Embryonic facial prominence (tissue), 1 donor: ENCODE measurements around the gene RASGEF1C.
"Not testable (repeated sequence)": the region's sequence is repeated elsewhere in the genome, so short reads cannot be mapped to it uniquely, and the experiment has no call there.

Experiments used
- DNase-seq: peaks from one replicate; pipeline ENCODE4 v3.0.0-alpha.2; 2016; ENCODE audit errors: extremely low spot score

The RASGEF1C gene

DNA sequence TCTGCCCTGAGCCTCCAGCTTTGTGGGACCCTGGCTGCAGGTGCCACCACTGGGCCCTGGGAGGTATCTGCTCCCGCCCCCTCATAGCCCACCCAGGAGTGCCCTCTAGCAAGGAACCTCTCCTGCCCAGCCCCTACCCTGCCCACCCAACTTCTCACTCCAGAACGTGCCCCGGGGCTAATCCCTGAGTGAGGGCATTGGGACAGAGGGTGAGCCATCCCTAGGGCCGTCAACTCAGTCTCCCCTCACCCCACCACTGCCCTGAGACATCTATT, 2.7 kb upstream of the RASGEF1C start:
- no peak for DNase-seq

- DNase-seq, result no peak
Observed at GRCh38 chr5:180210961-180211760, 2.1 kb upstream of the RASGEF1C start.

DNA sequence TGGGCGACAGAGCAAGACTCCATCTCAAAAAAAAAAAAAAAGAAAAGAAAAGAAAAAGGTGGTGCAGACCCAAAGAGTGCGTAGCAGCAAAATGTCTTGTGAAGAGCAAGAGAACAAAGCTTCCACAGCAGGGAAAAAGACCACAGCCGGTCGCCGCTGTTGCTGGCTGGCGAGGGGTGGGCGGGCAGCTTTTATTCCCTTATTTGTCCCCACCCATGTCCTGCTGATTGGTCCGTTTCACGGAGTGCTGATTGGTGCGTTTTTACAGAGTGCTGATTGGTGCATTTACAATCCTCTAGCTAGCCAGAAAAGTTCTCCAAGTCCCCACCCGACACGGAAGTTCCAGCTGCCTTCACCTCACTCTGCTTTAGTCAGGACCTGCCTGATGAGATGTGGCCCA, 1.1 kb upstream of the RASGEF1C start:
- not testable (repeated sequence) for DNase-seq

DNA sequence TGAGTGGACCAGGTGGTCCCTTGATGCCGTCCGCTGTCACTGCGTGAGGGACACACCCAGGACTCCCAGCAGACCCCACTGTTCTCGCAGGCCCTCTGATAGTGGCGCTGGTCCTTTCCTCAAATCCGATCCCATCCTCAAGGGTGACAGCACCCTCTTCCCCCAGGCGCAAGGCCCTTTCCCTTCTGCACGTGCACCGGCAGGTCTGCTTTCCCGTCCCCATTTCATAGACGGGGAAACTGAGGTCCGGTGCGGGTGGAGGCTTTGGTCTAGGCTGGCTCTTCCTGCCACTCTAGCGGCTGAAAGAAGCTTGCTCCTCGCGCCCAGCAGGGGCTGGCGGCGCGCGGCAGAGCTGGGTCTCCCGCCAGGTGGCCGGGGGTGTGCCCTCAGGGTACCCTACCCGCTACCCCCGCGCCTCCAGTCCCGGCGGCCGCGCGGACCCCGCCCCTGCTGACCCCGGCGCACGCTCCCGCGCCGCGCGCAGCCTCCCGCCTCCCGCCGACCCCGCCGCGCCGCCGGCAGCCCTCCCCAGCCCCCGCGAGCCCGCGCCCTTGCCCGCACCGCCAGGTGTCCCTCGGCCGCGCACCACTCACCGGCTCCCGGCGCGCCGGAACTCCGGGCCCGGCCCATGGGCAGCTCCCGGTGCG, 453 bp downstream of the RASGEF1C start:
- DNase-seq, result no peak

DNA sequence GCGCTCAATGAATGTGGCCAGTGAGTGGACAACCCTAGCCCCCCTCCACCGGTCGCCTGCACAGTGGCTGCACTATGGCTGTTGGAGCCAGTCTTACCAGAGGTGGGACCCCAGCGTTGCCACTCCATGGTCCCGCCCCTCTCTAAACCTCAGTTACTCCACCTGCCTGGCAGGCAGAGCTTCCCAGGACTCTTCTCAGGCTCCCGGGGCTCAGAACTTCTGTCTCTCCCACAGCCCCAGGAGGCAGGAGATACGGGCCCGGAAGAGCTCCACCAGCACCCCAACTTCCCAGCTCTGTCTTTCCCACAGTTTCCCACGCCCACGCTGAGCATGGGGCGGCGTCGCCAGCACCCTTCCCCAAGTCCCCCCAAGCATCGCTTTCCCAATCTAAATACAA, 975 bp downstream of the RASGEF1C start:
- DNase-seq, result no peak

GRCh38 chr5:180207593-180207992, 1.4 kb downstream of the RASGEF1C start:
- DNase-seq, result no peak

GRCh38 chr5:180206993-180207392, 2.0 kb downstream of the RASGEF1C start:
- DNase-seq, result no peak

GRCh38 chr5:180205916-180206315, 3.1 kb downstream of the RASGEF1C start:
- DNase-seq, result no peak

GRCh38 chr5:180204276-180204819, 4.7 kb downstream of the RASGEF1C start:
- DNase-seq, result no peak

- no peak for DNase-seq
Observed at GRCh38 chr5:180202939-180203573, 6.0 kb downstream of the RASGEF1C start.

DNA sequence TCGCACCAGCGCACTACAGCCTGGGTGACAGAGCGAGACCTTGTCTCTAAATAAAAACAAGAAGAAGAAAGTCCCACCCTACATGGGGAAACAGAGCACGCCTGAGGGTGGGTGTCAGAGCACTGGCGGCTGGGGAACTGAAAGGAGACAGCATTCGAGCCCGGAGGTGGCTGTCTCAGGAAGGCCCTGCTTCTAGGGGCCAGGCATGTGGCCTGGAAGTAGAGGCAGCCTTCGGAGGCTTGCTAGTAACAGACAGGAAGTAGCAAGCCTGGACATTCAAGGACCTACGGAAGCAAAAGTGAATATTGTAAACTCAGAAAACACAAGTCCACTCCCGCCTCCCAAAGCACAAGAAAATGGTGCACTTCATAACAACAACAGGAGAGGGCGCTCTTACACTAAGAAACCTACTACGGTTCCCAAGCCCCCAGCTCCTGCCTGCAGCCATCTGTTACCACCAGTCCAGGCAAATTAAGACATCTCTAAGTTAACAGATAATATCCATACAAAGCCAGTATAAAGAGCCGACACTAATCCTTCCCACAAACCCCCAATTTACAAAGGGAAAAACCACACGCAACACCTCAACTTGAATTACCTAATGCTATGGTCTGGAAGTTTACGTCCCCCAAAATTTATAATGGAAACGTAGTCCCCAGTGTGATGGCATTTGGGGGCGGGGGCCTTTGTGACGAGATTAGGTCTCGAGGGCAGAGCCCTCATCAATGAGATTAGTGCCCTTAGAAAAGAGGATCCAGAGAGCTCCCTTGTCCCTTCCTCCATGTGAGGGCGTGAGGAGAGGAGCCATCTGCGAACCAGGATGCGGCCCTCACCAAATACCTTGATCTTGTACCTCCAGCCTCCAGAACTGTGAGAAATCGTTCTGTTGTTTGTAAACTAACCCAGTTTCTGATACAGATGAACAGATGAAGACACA, 7.7 kb downstream of the RASGEF1C start:
- DNase-seq, result no peak

GRCh38 chr5:180199390-180199789, 9.6 kb downstream of the RASGEF1C start:
- no peak for DNase-seq

- DNase-seq, result no peak
Observed at GRCh38 chr5:180198208-180198607, 10.8 kb downstream of the RASGEF1C start.

DNA sequence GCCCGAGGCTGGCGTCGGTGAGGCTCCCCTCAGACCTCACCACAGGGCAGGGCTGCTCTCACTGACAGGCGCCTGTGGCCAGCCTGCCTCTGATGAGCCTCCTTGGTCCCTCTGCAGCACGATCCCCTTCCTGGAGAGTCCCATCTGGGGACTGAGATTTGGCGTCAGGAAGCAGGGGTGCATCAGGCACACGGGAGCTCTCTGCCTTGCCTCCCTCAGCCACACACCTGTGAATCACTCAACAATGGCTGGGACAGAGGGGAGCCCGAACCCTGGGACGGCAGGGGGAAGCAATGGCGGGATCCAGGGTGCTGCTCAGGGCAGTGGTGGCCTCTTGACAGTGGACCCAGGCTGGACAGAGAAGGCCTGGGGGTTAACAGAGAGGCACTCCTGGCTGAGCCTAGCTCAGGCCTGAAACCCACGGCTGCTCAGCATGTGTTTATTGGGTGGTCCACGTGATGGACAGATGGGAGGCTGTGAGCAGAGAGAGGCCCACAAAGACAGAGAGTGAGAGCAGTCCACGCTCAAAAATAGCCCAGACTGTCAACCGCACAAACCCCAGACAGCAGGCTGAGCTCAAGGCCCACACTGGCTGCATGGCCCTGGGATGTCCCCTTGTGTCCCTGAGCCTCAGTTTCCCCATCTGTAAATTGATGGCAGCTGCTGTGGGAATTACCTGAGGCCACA, 11.9 kb downstream of the RASGEF1C start:
- no peak for DNase-seq

DNA sequence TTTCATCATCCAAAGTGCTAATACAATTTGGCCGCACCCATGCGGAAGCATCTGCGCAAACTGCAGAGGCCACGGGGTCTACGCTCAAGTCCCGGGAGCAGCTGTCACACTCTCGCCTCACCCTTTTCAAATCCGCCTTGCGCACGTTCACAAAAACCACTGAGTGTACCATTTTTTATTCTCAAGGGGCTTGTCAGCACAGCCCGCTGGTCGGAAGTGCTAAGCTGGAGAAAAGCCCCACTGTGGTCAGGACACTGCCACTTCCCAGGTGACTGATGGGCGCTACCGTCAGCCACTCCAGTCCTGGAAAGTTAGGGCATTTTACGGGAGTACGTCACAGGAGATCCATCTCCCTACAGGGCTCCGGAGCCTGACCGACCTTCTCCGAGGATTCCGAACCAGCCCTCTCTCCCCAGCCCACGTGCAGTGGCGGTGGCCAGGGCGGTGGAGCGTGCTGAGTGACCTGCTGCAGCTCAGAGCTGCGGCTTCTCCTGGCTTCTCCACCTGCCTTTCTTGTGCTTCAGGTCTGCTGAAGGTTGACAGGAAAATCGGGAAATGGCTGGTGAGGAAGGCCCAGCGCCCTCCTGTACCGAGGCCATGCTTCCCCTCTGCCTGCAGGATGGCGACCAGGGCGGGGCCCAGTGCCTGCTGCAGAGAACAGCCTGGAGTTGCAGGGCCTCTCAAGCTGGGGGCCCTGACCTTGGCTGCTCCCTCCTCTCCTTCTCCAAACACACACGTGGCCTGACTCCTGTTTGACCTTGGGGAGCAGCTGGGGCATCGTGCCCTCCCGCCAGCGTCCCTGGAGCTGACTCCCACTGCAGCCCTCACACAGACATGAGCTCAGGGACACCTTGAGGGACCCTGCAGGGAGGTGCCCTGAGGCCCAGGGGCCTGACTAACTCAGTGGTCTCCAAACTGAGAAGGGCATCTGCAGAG, 14.3 kb downstream of the RASGEF1C start:
- DNase-seq, result no peak

GRCh38 chr5:180193749-180194375, 15.1 kb downstream of the RASGEF1C start:
- DNase-seq, result no peak

- no peak for DNase-seq
Observed at GRCh38 chr5:180191716-180192115, 17.3 kb downstream of the RASGEF1C start.

GRCh38 chr5:180187767-180188166, 21.2 kb downstream of the RASGEF1C start:
- no peak for DNase-seq

DNA sequence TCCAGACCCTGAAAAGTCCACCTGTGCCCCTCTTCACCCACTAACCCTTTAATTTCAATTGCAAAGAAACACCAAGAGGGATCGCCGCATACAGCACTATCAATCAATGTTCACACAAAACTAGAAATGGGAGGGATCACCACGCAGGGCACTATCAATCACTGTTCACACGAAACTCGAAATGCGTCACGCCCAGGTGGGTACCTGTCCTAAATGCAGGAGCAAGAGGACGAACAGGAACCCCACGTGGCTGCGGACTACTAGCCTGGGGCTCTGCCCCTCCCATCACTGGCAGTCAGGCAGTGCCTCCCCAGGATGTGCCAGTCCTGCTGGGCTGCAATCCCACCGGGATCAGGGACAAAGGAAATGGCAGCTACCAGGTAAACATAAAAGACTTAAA, 28.2 kb downstream of the RASGEF1C start:
- DNase-seq, result no peak

DNA sequence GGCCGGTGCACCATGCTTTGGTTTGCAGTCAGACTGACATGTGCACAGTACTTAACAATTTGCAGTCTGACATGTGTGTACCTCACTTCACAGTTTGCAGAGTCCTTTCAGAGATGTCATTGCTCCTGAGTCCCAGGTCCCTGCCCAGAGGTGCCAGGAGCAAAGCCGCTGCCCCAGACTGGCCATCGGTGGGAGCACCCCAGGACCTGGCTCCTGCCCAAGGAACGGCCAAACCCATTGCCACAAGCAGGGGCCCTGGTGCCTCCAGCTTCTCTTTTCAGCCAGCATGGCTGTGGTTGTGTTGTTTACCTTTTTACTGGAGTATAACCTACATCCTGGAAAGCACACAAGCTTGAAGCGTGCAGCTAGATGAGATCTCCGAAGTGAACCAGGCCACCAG, 28.6 kb downstream of the RASGEF1C start:
- no peak for DNase-seq
